HEK293 (cell line): ENCODE data around the gene TPCN2.

Experiments
- CTCF ChIA-PET: fragments of 350-600 bp; formaldehyde crosslinking; extraction: SDS; loops from one replicate; lab custom pipeline; 2021; ENCODE audit warnings: antibody characterized with exemption; lab: Yijun Ruan, JAX
- POLR2A ChIA-PET: fragments of 300-600 bp; formaldehyde crosslinking; extraction: SDS; loops from one replicate; lab custom pipeline; 2020; ENCODE audit warnings: antibody characterized with exemption, inconsistent platforms; lab: Yijun Ruan, JAX
- H3K27ac ChIP-seq: fragments of 200-500 bp; sonication (Bioruptor generic); 2 replicates; pipeline ENCODE4 v1.5.1; 2014; ENCODE audit warnings: low read depth, low read length, control low read depth, inconsistent platforms; ENCODE audit errors: extremely low read depth
- H3K36me3 ChIP-seq, 2 experiments: fragments of 200-500 bp in 1 of 2; sonication (Bioruptor generic) in 1 of 2; 1 replicate in 1 of 2; 2 replicates in 1 of 2; pipeline ENCODE4 v1.5.1; 2014 to 2017; ENCODE audit warnings: inconsistent platforms in 2 of 2, low read length in 2 of 2; ENCODE audit not compliant: control insufficient read depth in 2 of 2, insufficient read depth in 1 of 2
- H3K4me1 ChIP-seq: fragments of 200-500 bp; sonication (Bioruptor generic); 2 replicates; pipeline ENCODE4 v1.5.1; 2014; ENCODE audit warnings: mild to moderate bottlenecking, low read length, inconsistent platforms; ENCODE audit not compliant: control insufficient read depth, insufficient read depth
- H3K4me3 ChIP-seq: 2 replicates; pipeline ENCODE4 v1.5.1; 2011; ENCODE audit warnings: low read depth, mild to moderate bottlenecking, control low read depth, low read length, moderate library complexity
- H3K9me3 ChIP-seq: fragments of 200-500 bp; sonication (Bioruptor generic); 2 replicates; pipeline ENCODE4 v1.5.1; 2014; ENCODE audit warnings: low read depth, low read length, inconsistent platforms; ENCODE audit not compliant: control insufficient read depth, insufficient read depth
- FEZF1 ChIP-seq: fragments of 450-650 bp; formaldehyde crosslinking; IDR thresholded peaks from 2 replicates; pipeline ENCODE4 v1.5.1; 2016; ENCODE audit warnings: missing biosample characterization, missing genetic modification characterization
- HOXC10 ChIP-seq: sonication (generic); formaldehyde crosslinking; IDR thresholded peaks from 2 replicates; pipeline ENCODE4 v1.8.1; 2023; ENCODE audit warnings: mild to moderate bottlenecking, missing genetic modification reagents
- KLF1 ChIP-seq: fragments of 450-650 bp; formaldehyde crosslinking; IDR thresholded peaks from 2 replicates; pipeline ENCODE4 v1.5.1; 2016; ENCODE audit warnings: missing biosample characterization, missing genetic modification characterization
- KLF10 ChIP-seq: fragments of 450-650 bp; IDR thresholded peaks from 2 replicates; pipeline ENCODE4 v1.5.1; 2018; ENCODE audit warnings: missing biosample characterization, mild to moderate bottlenecking, missing genetic modification characterization
- KLF16 ChIP-seq: fragments of 450-650 bp; formaldehyde crosslinking; IDR thresholded peaks from 2 replicates; pipeline ENCODE4 v1.5.1; 2017; ENCODE audit warnings: missing biosample characterization, missing genetic modification characterization
- MYNN ChIP-seq: fragments of 450-650 bp; formaldehyde crosslinking; IDR thresholded peaks from 2 replicates; pipeline ENCODE4 v1.5.1; 2016; ENCODE audit warnings: missing biosample characterization, missing genetic modification characterization, borderline replicate concordance
- SETDB1 ChIP-seq: IDR thresholded peaks from one replicate; pipeline ENCODE4 v1.6.1; 2017; ENCODE audit warnings: mild to moderate bottlenecking, low read length, moderate library complexity, mixed read lengths; ENCODE audit not compliant: insufficient read length
- SP7 ChIP-seq: fragments of 450-650 bp; formaldehyde crosslinking; IDR thresholded peaks from 2 replicates; pipeline ENCODE4 v1.5.1; 2016; ENCODE audit warnings: missing biosample characterization, missing genetic modification characterization
- ZBTB7A ChIP-seq: fragments of 450-650 bp; formaldehyde crosslinking; IDR thresholded peaks from 2 replicates; pipeline ENCODE4 v1.5.1; 2016; ENCODE audit warnings: low read depth, missing biosample characterization, missing genetic modification characterization
- ZFP41 ChIP-seq: fragments of 450-650 bp; formaldehyde crosslinking; IDR thresholded peaks from 2 replicates; pipeline ENCODE4 v1.5.1; 2016; ENCODE audit warnings: missing biosample characterization, missing genetic modification characterization, borderline replicate concordance
- ZNF140 ChIP-seq: fragments of 450-650 bp; formaldehyde crosslinking; IDR thresholded peaks from 2 replicates; pipeline ENCODE4 v1.5.1; 2016; ENCODE audit warnings: missing biosample characterization, missing genetic modification characterization
- ZNF221 ChIP-seq: fragments of 450-650 bp; formaldehyde crosslinking; IDR thresholded peaks from 2 replicates; pipeline ENCODE4 v1.5.1; 2017; ENCODE audit warnings: missing biosample characterization, missing genetic modification characterization, borderline replicate concordance
- ZNF223 ChIP-seq: fragments of 450-650 bp; formaldehyde crosslinking; IDR thresholded peaks from 2 replicates; pipeline ENCODE4 v1.5.1; 2016; ENCODE audit warnings: missing biosample characterization, missing genetic modification characterization
- ZNF248 ChIP-seq: fragments of 450-650 bp; formaldehyde crosslinking; IDR thresholded peaks from 2 replicates; pipeline ENCODE4 v1.5.1; 2017; ENCODE audit warnings: missing biosample characterization, missing genetic modification characterization
- ZNF394 ChIP-seq: fragments of 450-650 bp; formaldehyde crosslinking; IDR thresholded peaks from 2 replicates; pipeline ENCODE4 v1.5.1; 2016; ENCODE audit warnings: missing biosample characterization, missing genetic modification characterization, mild to moderate bottlenecking, moderate library complexity, borderline replicate concordance
- ZNF449 ChIP-seq: fragments of 450-650 bp; formaldehyde crosslinking; IDR thresholded peaks from 2 replicates; pipeline ENCODE4 v1.5.1; 2017; ENCODE audit warnings: missing biosample characterization, mild to moderate bottlenecking, missing genetic modification characterization, moderate library complexity
- ZNF501 ChIP-seq: fragments of 450-650 bp; formaldehyde crosslinking; IDR thresholded peaks from 2 replicates; pipeline ENCODE4 v1.5.1; 2016; ENCODE audit warnings: missing biosample characterization, missing genetic modification characterization
- ZNF518A ChIP-seq: fragments of 450-650 bp; formaldehyde crosslinking; conservative IDR thresholded peaks from 2 replicates; pipeline ENCODE4 v1.5.1; 2016; ENCODE audit warnings: low read depth, missing biosample characterization, missing genetic modification characterization
- ZNF521 ChIP-seq: fragments of 450-650 bp; formaldehyde crosslinking; IDR thresholded peaks from 2 replicates; pipeline ENCODE4 v1.5.1; 2017; ENCODE audit warnings: missing biosample characterization, mild to moderate bottlenecking, missing genetic modification characterization
- ZNF529 ChIP-seq: fragments of 450-650 bp; formaldehyde crosslinking; IDR thresholded peaks from 2 replicates; pipeline ENCODE4 v1.5.1; 2017; ENCODE audit warnings: missing genetic modification characterization, missing biosample characterization; ENCODE audit not compliant: insufficient replicate concordance
- ZNF530 ChIP-seq: fragments of 450-650 bp; formaldehyde crosslinking; IDR thresholded peaks from 2 replicates; pipeline ENCODE4 v1.5.1; 2016; ENCODE audit warnings: low read depth, missing biosample characterization, missing genetic modification characterization
- ZNF692 ChIP-seq: fragments of 450-650 bp; formaldehyde crosslinking; IDR thresholded peaks from 2 replicates; pipeline ENCODE4 v1.5.1; 2016; ENCODE audit warnings: missing biosample characterization, missing genetic modification characterization
- ZNF747 ChIP-seq: fragments of 450-650 bp; formaldehyde crosslinking; IDR thresholded peaks from 2 replicates; pipeline ENCODE4 v1.5.1; 2016; ENCODE audit warnings: missing biosample characterization, missing genetic modification characterization
- ZNF76 ChIP-seq: fragments of 450-650 bp; formaldehyde crosslinking; IDR thresholded peaks from 2 replicates; pipeline ENCODE4; 2016; ENCODE audit warnings: low read depth, missing biosample characterization, missing genetic modification characterization, borderline replicate concordance
- ZNF792 ChIP-seq: fragments of 450-650 bp; formaldehyde crosslinking; IDR thresholded peaks from 2 replicates; pipeline ENCODE4 v1.5.1; 2016; ENCODE audit warnings: missing biosample characterization, missing genetic modification characterization
- ZSCAN16 ChIP-seq: fragments of 450-650 bp; formaldehyde crosslinking; IDR thresholded peaks from 2 replicates; pipeline ENCODE4 v1.5.1; 2016; ENCODE audit warnings: missing biosample characterization, missing genetic modification characterization
- ZSCAN30 ChIP-seq: fragments of 450-650 bp; IDR thresholded peaks from 2 replicates; pipeline ENCODE4 v1.5.1; 2018; ENCODE audit warnings: missing biosample characterization, mild to moderate bottlenecking, missing genetic modification characterization, moderate library complexity

Gene TPCN2

GRCh38 chr11:69155302-69156234, 106.8 kb downstream of the TPCN2 start, which contains the start of gene SMIM38 (continued):
- TF ChIP-seq ZNF529 (tag by site-specific recombination), result no peak
- TF ChIP-seq SP7, result no peak
- TF ChIP-seq ZNF140 (tag by site-specific recombination), result no peak
- no peak for TF ChIP-seq ZNF501 (tag by site-specific recombination)
- TF ChIP-seq ZNF692 (tag by site-specific recombination), result no peak
- no peak for TF ChIP-seq ZNF248 (tag by site-specific recombination)
- TF ChIP-seq ZBTB7A (tag by site-specific recombination), result no peak
- TF ChIP-seq HOXC10 (CRISPR knock-in tag), result no peak
- no peak for TF ChIP-seq ZNF221 (tag by site-specific recombination)
- TF ChIP-seq SETDB1, result no peak
- TF ChIP-seq, all 188 proteins: peak for 0

GRCh38 chr11:69156235-69156639, 107.5 kb downstream of the TPCN2 start:
- no peaks in the 10 kb centered on the region for H3K9me3 ChIP-seq
- no peak overlapping the region for H3K27ac ChIP-seq
- H3K36me3 ChIP-seq, result no peaks in the 10 kb centered on the region
- H3K4me3 ChIP-seq, result no peak overlapping the region
- ChIA-PET POLR2A (interaction anchor here (1.3 kb wide), 1 partner anchor 10 kb away, joined by 6 read pairs; no protein-coding TSS in a partner anchor), CTCF (interaction anchor here (0.6 kb wide), 1 partner anchor 55 kb away, joined by 3 read pairs; no protein-coding TSS in a partner anchor)
- H3K4me1 ChIP-seq, result no peaks in the 10 kb centered on the region
- TF ChIP-seq ZNF518A (tag by site-specific recombination) (no peak), MYNN (tag by site-specific recombination) (no peak), ZNF521 (tag by site-specific recombination) (no peak), KLF16 (no peak), ZFP41 (no peak), ZSCAN30 (no peak), ZNF223 (tag by site-specific recombination) (no peak), KLF1 (tag by site-specific recombination) (no peak), ZNF76 (tag by site-specific recombination) (no peak), FEZF1 (tag by site-specific recombination) (no peak), ZSCAN16 (no peak), KLF10 (no peak), ZNF449 (tag by site-specific recombination) (no peak), ZNF394 (tag by site-specific recombination) (no peak), ZNF792 (no peak), ZNF530 (tag by site-specific recombination) (no peak), ZNF747 (tag by site-specific recombination) (no peak)
